Kidney (tissue), 14 donors: Measurements from ENCODE around the gene TFCP2L1. TPM values are rescaled to one million over a fixed set of nuclear protein-coding genes. Genes with fewer than 3 reads are reported as not detected.

Source experiments
- DNase-seq, 5 donors: peaks; one replicate each; pipeline ENCODE4 v3.0.0-alpha.2; 2013 to 2020
- FAIRE-seq: peaks from 2 replicates; lab custom pipeline; 2012; peaks lifted over from hg19 to GRCh38; lab: Jason Lieb, UNC
- H3K27ac ChIP-seq, 2 donors: one replicate each; pipeline ENCODE4 v1.7.0; 2013; ENCODE audit warnings: low read depth in 2 of 2, low read length in 2 of 2, inconsistent platforms in 1 of 2
- H3K27me3 ChIP-seq: one replicate; pipeline ENCODE4 v1.7.1; 2013; ENCODE audit warnings: low read length, inconsistent platforms; ENCODE audit not compliant: control insufficient read depth, insufficient read depth
- H3K36me3 ChIP-seq, 3 donors: one replicate each; pipeline versions ENCODE4 v1.7.0 to v1.7.1; 2013; ENCODE audit warnings: low read length in 3 of 3, control low read depth in 1 of 3, inconsistent platforms in 1 of 3; ENCODE audit not compliant: insufficient read depth in 3 of 3, control insufficient read depth in 2 of 3
- H3K4me1 ChIP-seq, 3 donors: one replicate each; pipeline versions ENCODE4 v1.7.0 to v1.7.1; 2013; ENCODE audit warnings: low read length in 3 of 3, inconsistent platforms in 1 of 3, low read depth in 1 of 3; ENCODE audit not compliant: control insufficient read depth in 2 of 3, insufficient read depth in 2 of 3
- H3K4me3 ChIP-seq, 3 donors: one replicate each; pipeline versions ENCODE4 v1.7.0 to v1.8.1; 2013; ENCODE audit warnings: low read length in 3 of 3, control low read depth in 1 of 3, inconsistent platforms in 1 of 3
- H3K9ac ChIP-seq, 3 donors: one replicate each; pipeline versions ENCODE4 v1.7.0 to v1.7.1; 2013; ENCODE audit warnings: low read length in 3 of 3, control low read depth in 1 of 3, inconsistent platforms in 1 of 3
- H3K9me3 ChIP-seq, 3 donors: one replicate each; pipeline versions ENCODE4 v1.7.0 to v1.7.1; 2013; ENCODE audit warnings: low read length in 3 of 3, control low read depth in 1 of 3, inconsistent platforms in 1 of 3; ENCODE audit not compliant: control insufficient read depth in 2 of 3, insufficient read depth in 1 of 3
- CTCF ChIP-seq: IDR thresholded peaks from 3 replicates; pipeline ENCODE4 v1.5.1; 2012; ENCODE audit warnings: mild to moderate bottlenecking, moderate library complexity, borderline replicate concordance; ENCODE audit not compliant: insufficient read depth; ENCODE audit errors: extremely low read depth
- intact Hi-C: fragments of 100-400 bp; cut with DNase I; formaldehyde crosslinking; loops from one replicate; pipeline ENCODE4 v1.11.1; 2022
- polyA plus RNA-seq: library from polyadenylated mRNA; stranded (reverse); fragments of 350-450 nt; fragmentation: Illumina TruSeq; extraction: RNeasy Lipid Tissue Mini Kit (QIAGEN cat#74804); gene quantifications from one replicate; pipeline ENCODE4 v1.2.3, GENCODE V29; 2014; ENCODE audit warnings: low read depth, low replicate concordance; ENCODE audit not compliant: insufficient read depth
- total RNA-seq: library from RNA; stranded (reverse); fragmentation: NEBNext Ultra II Directional; extraction: Animal tissue kit (Norgen Biotek cat#: 25700); gene quantifications from one replicate; pipeline ENCODE4 v1.2.1, GENCODE V29; 2021
- donor health status: control.
- donor health status: control.
- donor health status: control.
- donor health status: control.
- donor health status: control.
- donor health status: DM: yes; HTN: yes; CAD: no.
- donor health status: Normal renal cell carcinoma (clear cell type).

The TFCP2L1 gene
- total and polyA plus RNA-seq, 2 donors from 2014 or later: 44.4 to 172 TPM

- TF ChIP-seq CTCF: no peak
- Histone ChIP-seq H3K36me3 (peaks cover 0 to 45% (median 28%) of the 10 kb centered on the region in 3 donors), H3K9ac (no peak overlapping the region), H3K9me3 (no peaks in the 10 kb centered on the region), H3K27ac (peak overlapping the region in 1 of 2 donors; percentile 73), H3K4me3 (no peak overlapping the region), H3K27me3 (no peaks in the 10 kb centered on the region), H3K4me1 (peaks cover 0 to 21% (median 6%) of the 10 kb centered on the region in 3 donors)
- no peak for FAIRE-seq
- peak in 1 of 5 donors; percentile 21 for DNase-seq
- intact Hi-C loops: no loop called here
These were observed 65.1 kb downstream of the TFCP2L1 start for GRCh38 chr2:121219866-121220265.

- DNase-seq: peak in 1 of 5 donors; percentile 51
- H3K9me3 ChIP-seq: no peaks in the 10 kb centered on the region
- H3K4me3 ChIP-seq: no peak overlapping the region
- H3K27ac ChIP-seq: peak overlapping the region in 1 of 2 donors; percentile 73
- no peaks in the 10 kb centered on the region for H3K27me3 ChIP-seq
- intact Hi-C loops: no loop called here
- peaks cover 0 to 24% (median 6%) of the 10 kb centered on the region in 3 donors for H3K4me1 ChIP-seq
- TF ChIP-seq CTCF: no peak
- peaks cover 0 to 35% (median 18%) of the 10 kb centered on the region in 3 donors for H3K36me3 ChIP-seq
- FAIRE-seq: no peak
- H3K9ac ChIP-seq: no peak overlapping the region
These were observed 66.5 kb downstream of the TFCP2L1 start for GRCh38 chr2:121218386-121218938.

- Histone ChIP-seq H3K9me3 (no peaks in the 10 kb centered on the region), H3K4me3 (no peak overlapping the region), H3K27me3 (no peaks in the 10 kb centered on the region), H3K4me1 (peaks cover 0 to 24% (median 6%) of the 10 kb centered on the region in 3 donors), H3K9ac (no peak overlapping the region), H3K36me3 (peaks cover 0 to 28% (median 13%) of the 10 kb centered on the region in 3 donors), H3K27ac (peak overlapping the region in 1 of 2 donors; percentile 32)
- intact Hi-C loops: no loop called here
- no peak for TF ChIP-seq CTCF
- FAIRE-seq (no peak), DNase-seq (peak in 1 of 5 donors; percentile 46)
These were observed 67.4 kb downstream of the TFCP2L1 start for GRCh38 chr2:121217627-121218026.
